ENCODE results near the gene PPP2R2C.

The PPP2R2C gene

DNA sequence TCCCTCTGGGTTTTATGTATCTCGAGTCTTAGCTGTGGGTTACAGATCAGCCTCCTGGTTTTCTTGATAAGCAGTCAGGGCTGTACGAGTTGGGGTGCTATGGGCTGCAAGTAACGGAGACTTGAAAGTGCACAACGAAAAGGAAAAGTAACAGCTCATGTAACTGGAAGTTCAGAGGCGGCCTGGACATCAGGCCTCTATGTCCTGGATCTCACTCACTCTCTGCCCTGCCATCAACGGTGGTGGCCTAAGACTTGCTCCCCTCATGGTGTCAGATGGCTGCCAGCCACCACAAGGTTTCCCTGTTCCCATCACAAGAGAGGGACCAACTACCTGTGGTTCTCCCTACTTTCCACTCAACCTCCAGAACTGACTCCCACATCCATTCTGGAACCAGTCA lies 4.8 kb downstream of the PPP2R2C start:
- CTCF ChIA-PET, result no interaction called here
- H3K9me3 Mint-ChIP-seq, result no peaks in the 10 kb centered on the region
- H3K36me3 Mint-ChIP-seq, result no peaks in the 10 kb centered on the region
- DNase-seq, result no peak
- no peak overlapping the region for H3K27ac Mint-ChIP-seq
- H3K4me1 Mint-ChIP-seq, result peaks cover 3% of the 10 kb centered on the region
- peaks cover 48% of the 10 kb centered on the region for H3K27me3 Mint-ChIP-seq
- H3K4me3 Mint-ChIP-seq, result no peak overlapping the region

DNA sequence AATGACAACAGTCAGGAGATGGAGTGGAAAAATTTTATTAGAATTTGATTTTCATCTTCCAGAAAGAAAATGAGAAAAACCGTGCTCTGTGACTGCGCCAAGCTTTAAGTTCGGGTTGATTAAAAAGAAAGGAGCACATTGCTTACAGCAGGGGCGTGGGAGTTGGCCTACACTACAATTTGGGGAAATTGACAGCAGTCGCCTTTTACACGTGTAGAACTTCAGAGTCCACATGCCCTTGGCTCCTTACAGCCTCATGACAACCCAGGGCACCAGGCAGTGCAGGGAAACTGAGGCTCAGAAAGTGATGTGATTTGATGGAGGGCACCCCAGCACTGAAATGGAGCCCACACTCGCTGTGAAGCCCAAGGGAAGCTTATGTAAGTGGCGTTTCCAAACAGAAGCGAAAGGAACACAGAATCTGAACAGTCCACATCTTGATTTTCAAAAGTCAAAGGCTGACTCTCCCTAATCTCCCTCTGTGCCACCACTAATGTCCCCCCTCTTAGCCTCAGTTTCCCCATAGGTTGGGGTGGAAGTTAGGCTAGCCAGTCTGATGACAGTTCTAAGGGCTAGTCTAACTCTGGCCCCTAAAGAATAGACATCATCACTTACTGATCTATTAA lies 5.5 kb downstream of the PPP2R2C start:
- Mint-ChIP-seq H3K27ac (no peak overlapping the region), H3K4me1 (peaks cover 3% of the 10 kb centered on the region), H3K27me3 (peaks cover 44% of the 10 kb centered on the region), H3K9me3 (no peaks in the 10 kb centered on the region), H3K4me3 (no peak overlapping the region), H3K36me3 (no peaks in the 10 kb centered on the region)
- DNase-seq, result no peak
- CTCF ChIA-PET, result no interaction called here

DNA sequence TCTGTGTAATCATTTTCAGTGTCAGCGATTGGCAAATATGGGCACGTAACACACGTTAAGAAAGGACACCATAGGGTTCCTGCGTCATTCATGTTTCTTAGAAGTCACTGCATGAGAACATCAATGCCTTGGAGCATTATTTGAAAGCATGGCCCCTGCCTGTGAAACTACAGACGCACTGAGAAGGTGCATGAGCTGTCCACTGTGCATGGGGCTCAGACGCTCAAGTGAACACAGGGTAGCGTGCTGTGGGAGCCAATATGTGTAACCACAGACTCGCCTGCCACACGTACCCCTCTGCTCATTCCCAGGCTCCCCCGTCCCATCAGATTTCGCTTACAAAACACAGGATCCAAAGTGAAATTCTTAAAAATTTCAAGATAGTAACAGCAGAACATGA lies 6.5 kb downstream of the PPP2R2C start:
- Mint-ChIP-seq H3K9me3 (no peaks in the 10 kb centered on the region), H3K36me3 (no peaks in the 10 kb centered on the region), H3K27ac (no peak overlapping the region), H3K4me1 (peaks cover 3% of the 10 kb centered on the region), H3K27me3 (peaks cover 42% of the 10 kb centered on the region), H3K4me3 (no peak overlapping the region)
- DNase-seq, result no peak
- CTCF ChIA-PET, result no interaction called here

DNA sequence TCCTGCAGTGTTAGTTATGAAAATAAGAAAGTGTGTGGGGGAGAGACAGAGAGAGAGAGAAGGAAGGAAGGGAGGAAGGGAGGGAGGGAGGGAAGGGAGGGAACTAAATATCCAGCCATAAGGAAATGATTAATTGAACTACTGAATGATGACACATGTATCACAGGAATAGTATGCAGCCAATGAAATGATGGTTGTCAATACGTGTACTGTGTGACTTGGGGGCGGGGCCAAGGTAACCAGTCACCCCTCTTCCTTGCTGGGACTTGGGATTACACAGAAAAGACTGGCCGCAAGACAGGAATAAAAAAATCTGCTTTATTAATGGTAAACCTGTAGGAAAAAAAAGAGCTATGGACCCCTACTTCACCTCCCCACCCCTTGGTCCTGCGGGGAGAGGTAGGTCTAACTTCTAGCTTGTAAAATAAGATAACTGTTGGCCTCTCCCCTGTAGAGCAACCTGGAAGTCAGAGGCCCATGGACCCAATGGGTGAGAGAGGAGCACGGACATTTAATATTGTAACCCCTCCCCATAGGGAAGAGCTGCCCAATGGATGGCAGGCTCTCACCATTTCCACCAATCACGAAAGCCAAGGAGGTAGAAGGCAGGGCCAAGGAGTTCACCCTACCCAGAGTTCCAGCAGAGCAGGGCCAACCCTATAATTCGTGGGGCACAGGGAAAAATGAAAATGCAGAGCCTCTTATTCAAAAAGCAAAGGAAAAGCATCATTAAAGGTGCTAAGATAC lies 7.4 kb downstream of the PPP2R2C start:
- no peaks in the 10 kb centered on the region for H3K4me1 Mint-ChIP-seq
- CTCF ChIA-PET, result interaction anchor here (1.1 kb wide), 1 partner anchor 134 kb away, joined by 3 read pairs; no protein-coding TSS in a partner anchor
- H3K27me3 Mint-ChIP-seq, result peaks cover 36% of the 10 kb centered on the region
- no peaks in the 10 kb centered on the region for H3K9me3 Mint-ChIP-seq
- no peaks in the 10 kb centered on the region for H3K36me3 Mint-ChIP-seq
- no peak overlapping the region for H3K27ac Mint-ChIP-seq
- DNase-seq, result no peak
- no peak overlapping the region for H3K4me3 Mint-ChIP-seq

DNA sequence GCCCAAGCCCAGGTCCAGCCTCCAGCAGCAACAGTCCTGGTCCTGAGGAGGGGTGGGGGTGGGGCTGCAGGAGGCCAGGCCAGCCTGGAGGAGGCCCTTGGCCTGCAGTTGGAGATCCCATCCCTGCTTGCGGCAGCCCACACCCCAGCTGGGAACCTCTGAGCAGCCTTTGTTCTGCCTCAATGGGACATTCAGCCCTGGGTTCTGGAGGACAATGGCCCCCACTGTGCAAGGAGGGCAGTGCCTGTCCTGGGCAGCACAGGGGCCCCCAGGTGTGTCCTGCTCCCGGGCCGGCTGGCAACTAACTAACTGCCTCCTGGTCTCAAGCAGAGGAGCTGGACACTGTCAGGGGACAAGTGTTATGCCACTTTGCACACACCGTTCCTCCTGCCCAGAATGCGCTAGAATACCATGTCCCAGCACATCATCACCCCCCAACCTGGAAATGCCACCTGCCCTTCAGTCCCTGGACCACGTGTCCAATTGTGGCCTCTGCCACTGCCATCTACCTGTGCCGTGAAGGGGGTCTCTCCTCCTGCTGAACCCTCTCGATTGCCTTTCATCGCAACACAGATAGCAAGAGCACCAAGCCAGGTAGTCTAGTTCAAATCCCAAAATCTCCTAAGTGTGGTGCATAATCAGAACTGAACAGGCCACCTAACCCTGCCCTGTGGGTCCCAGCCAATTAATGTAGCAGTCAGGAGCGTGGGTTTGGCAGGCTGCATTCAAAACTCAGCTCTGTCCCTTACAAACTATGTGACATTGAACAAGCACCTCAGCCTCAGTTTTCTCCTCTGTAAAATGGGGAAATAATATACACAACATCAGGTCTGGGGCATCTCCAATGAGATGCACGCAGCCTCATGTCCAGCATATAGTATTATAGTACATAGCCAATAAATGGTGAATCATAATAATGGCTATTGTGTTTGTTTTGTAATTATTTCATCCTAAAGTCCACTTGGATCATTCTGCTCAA lies 8.8 kb downstream of the PPP2R2C start:
- CTCF ChIA-PET, result no interaction called here
- peaks cover 25% of the 10 kb centered on the region for H3K27me3 Mint-ChIP-seq
- no peaks in the 10 kb centered on the region for H3K4me1 Mint-ChIP-seq
- no peak overlapping the region for H3K4me3 Mint-ChIP-seq
- no peaks in the 10 kb centered on the region for H3K36me3 Mint-ChIP-seq
- no peak for DNase-seq
- H3K9me3 Mint-ChIP-seq, result no peaks in the 10 kb centered on the region
- H3K27ac Mint-ChIP-seq, result no peak overlapping the region

DNA sequence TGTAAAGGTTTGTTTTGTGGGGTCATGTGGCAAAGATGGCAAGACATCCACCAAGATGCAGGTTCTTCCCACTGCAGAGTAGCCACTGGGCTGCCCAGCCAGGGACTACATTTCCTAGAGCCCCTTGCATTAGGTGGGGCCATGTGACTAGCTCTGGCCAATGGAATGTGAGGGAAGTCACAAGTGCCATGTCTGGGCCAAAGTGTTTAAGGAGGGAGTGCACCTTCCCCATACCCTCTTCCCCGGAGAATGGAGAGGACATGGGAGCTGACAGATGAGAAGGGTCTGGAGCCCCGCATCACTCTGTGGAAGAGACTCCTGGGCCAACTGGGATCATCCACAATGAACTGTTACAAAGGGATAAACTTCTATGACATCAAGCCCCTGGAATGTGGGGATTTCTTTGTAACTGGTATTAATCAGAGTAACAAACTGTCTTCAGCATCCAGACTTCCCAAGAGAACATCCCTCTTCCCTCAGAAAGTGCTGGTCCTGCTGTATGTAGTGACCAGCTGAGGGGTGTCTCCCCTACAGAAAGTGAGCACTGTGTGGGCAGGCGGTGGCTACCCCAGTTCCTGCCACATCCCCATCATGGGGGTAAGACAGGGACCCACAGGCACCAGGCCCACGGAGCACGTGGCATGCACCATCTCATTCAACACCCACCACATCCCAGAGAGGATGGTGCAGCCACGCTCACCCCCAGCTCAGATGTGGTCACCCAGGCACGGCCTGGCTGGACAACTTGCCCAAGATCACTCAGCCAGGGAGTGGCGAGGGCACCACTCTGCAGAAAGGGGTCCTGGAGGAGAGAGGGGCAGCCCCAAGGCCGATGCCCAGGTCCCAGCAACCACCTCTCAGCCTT lies 10.9 kb downstream of the PPP2R2C start:
- H3K27me3 Mint-ChIP-seq, result peaks cover 15% of the 10 kb centered on the region
- CTCF ChIA-PET, result no interaction called here
- peak; percentile 10 for DNase-seq
- no peak overlapping the region for H3K27ac Mint-ChIP-seq
- H3K4me3 Mint-ChIP-seq, result no peak overlapping the region
- H3K36me3 Mint-ChIP-seq, result no peaks in the 10 kb centered on the region
- H3K9me3 Mint-ChIP-seq, result no peaks in the 10 kb centered on the region
- H3K4me1 Mint-ChIP-seq, result no peaks in the 10 kb centered on the region

DNA sequence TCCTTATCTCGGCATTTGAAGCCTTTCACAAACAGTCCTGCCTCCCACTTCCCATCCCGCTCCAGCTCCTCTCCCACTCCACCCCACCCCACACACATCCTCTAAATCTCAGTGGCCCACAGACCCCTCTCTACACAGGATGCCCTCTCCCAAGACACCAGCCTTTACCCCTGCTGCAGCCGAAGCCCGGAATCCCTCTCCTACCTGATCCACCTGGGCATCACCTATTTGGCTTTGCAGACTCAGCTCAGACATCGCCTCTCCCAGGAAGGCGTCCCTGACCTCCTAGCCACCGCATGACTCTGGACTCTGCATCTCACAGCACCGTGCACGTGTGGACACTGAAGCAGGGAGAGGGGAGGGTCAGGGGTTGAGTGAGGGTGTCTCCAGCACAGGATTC lies 11.5 kb downstream of the PPP2R2C start:
- peaks cover 15% of the 10 kb centered on the region for H3K27me3 Mint-ChIP-seq
- CTCF ChIA-PET, result no interaction called here

DNA sequence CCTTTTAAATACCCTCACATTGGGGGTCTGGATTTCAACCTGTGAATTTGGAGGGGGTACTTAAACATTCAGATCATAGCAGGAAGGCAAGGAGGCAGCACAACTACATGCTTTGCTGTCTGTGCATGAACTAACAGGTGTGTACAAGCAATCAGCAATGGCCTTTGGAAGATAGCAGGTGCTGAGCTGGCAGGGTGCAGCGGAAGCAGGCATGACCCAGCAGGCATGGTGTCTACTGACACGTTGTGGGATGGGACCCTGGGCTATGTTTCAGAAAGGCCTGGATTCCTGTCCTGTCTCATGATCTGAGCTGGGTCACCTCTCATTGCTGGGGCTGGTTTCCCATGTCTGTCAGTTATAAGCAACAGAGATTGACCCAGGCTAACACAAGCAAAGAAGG lies 13.9 kb downstream of the PPP2R2C start:
- Mint-ChIP-seq H3K36me3 (no peaks in the 10 kb centered on the region), H3K4me1 (no peaks in the 10 kb centered on the region)
- no peak for DNase-seq

More for the DNA sequence above, 11.5 kb downstream of the PPP2R2C start:
- DNase-seq, result peak; percentile 14
- H3K4me1 Mint-ChIP-seq, result no peaks in the 10 kb centered on the region
- H3K9me3 Mint-ChIP-seq, result no peaks in the 10 kb centered on the region
- no peak overlapping the region for H3K27ac Mint-ChIP-seq
- no peak overlapping the region for H3K4me3 Mint-ChIP-seq
- H3K36me3 Mint-ChIP-seq, result no peaks in the 10 kb centered on the region

DNA sequence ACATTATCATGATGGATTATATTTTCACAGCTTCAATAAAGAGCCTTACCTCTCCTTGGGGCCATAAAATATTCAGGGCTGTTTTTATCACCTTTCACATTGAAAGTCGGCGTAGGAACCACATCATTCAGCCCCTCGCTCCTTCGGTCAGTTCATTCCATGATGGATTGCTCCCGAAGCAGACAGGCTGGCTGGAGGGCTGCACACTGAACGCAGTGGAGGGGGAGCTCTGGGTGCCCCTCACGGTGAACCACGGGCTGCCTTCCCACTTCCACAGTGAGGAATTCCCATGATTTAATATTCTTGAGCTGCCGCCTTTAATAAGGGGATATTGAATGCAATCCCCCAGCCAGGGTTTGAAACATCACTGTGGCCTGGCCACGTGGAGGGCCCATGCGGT lies 16.0 kb downstream of the PPP2R2C start:
- CTCF ChIA-PET, result no interaction called here
- Mint-ChIP-seq H3K36me3 (no peaks in the 10 kb centered on the region), H3K27ac (no peak overlapping the region), H3K9me3 (no peaks in the 10 kb centered on the region), H3K4me1 (no peaks in the 10 kb centered on the region), H3K4me3 (no peak overlapping the region), H3K27me3 (peaks cover 15% of the 10 kb centered on the region)
- DNase-seq, result no peak

More for the DNA sequence above, 13.9 kb downstream of the PPP2R2C start:
- no peak overlapping the region for H3K27ac Mint-ChIP-seq
- no peaks in the 10 kb centered on the region for H3K9me3 Mint-ChIP-seq
- no peak overlapping the region for H3K4me3 Mint-ChIP-seq
- CTCF ChIA-PET, result no interaction called here
- H3K27me3 Mint-ChIP-seq, result peaks cover 19% of the 10 kb centered on the region

DNA sequence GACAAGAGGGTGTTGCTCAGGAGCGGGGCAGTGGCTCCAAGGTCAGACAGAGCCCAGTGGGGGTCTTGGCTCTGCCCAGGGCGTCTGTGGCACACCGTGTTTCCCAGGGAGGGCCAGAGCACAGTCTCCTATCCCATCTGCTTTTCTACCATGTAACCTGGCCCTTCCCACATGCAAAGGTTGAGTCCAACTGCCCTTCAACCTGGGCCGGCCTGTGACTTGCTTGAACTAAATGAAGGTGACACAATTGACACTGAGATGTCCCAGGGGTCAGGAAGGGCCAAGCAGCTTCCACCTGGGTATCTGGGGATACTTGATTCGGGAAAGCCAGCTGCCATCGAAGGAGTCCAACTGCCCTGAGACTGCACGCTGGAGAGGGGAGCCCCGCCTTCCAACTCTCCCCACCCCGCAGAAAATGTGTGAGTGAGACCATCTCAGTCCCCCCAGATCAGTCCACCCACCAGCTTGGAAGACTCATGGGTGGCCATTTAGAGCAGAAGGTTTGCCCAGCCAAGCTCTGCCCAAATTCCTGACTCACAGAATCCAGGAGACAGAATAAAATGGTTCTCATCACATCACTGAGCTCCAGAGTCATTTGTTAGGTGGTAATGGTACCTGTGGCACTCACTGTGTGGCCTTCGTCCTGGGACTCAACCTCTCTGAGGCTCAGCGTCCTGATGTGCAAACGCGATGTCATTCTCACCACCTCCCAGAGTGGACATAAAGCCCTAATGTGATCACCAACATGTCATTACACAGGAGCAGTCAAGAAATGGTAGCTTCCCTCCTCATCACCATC lies 18.1 kb downstream of the PPP2R2C start:
- DNase-seq, result no peak
- CTCF ChIA-PET, result no interaction called here
- Mint-ChIP-seq H3K27ac (no peak overlapping the region), H3K9me3 (no peaks in the 10 kb centered on the region), H3K36me3 (no peaks in the 10 kb centered on the region), H3K4me3 (no peak overlapping the region), H3K27me3 (peaks cover 8% of the 10 kb centered on the region), H3K4me1 (no peaks in the 10 kb centered on the region)

DNA sequence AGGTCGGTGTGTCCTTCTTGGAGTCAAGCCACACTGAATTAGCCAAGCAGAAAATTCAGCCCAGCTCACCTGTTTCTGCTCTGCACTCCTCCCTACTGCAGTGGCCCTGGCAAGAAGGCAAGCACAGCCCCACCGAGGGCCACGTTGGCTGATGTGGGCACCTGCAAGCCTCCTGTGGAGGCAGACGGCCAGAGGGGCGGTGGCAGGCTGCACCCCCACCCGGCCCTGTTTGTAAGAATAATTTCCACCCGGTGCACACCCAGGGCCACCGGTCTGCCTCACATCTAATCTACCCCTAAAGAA lies 18.8 kb downstream of the PPP2R2C start:
- Mint-ChIP-seq H3K4me3 (no peak overlapping the region), H3K4me1 (no peaks in the 10 kb centered on the region), H3K36me3 (no peaks in the 10 kb centered on the region), H3K9me3 (no peaks in the 10 kb centered on the region), H3K27me3 (peaks cover 5% of the 10 kb centered on the region), H3K27ac (no peak overlapping the region)
- DNase-seq, result no peak
- CTCF ChIA-PET, result no interaction called here

DNA sequence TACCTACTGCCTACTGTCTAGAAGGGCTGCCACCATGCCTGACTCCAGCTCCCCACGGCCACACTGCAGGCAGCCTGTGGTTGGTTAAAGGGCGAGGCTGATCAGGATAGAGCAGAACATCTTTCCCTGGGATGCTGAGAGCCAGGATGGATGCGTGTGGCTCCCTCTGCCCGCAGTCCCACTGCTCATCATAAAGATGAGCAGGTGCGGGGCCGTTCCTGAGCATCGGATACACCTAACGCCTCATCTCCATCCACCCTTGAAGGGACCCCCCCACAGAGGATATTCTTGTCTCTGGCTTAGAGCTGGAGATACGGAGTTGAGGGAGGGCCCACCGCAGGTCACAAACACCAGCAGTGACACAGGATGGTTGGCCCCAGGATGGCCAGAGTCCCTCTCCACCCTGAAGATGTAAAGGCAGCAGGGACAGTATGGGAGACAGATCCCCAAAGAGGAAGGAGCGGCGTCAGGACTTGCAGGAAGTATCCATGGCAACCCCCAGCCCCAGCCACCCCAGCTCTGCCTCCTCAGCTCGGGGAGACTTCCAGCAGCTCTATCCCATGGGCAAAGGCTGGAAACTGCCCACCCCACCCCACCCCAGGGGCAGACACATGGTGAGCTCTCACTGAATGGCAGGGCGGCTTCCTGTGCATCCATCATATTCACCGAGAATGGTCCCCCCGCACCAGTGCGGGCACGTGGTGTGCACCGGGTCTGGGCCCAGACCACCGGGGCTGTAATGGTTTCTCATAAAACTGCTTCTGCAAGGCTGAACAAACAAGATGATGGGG lies 19.3 kb downstream of the PPP2R2C start:
- Mint-ChIP-seq H3K27ac (no peak overlapping the region), H3K36me3 (no peaks in the 10 kb centered on the region), H3K9me3 (no peaks in the 10 kb centered on the region), H3K4me3 (no peak overlapping the region), H3K27me3 (peaks cover 9% of the 10 kb centered on the region), H3K4me1 (no peaks in the 10 kb centered on the region)
- no peak for DNase-seq
- CTCF ChIA-PET, result no interaction called here

Measured in activated naive CD4-positive, alpha-beta T cell treated with anti-CD3 and anti-CD28 coated beads, Interleukin-2, amount 10 ng/mL, durations not matched to agents 7 days and 5 days (primary cell).